Neural progenitor cell (in vitro differentiated cells): ENCODE results near the gene CDC37L1.

ENCODE experiments used
- EZH2 ChIP-seq: fragments of 200-600 bp; sonication (generic); IDR thresholded peaks from 2 replicates; pipeline ENCODE4 v1.6.1; 2017; ENCODE audit warnings: antibody characterized with exemption, mild to moderate bottlenecking, moderate library complexity
- TF ChIP-seq, protein P1 (sequence below): fragments of 200-600 bp; sonication (generic); IDR thresholded peaks from 2 replicates; pipeline ENCODE4 v1.5.1; 2017; ENCODE audit warnings: antibody characterized with exemption, mild to moderate bottlenecking

DNA sequence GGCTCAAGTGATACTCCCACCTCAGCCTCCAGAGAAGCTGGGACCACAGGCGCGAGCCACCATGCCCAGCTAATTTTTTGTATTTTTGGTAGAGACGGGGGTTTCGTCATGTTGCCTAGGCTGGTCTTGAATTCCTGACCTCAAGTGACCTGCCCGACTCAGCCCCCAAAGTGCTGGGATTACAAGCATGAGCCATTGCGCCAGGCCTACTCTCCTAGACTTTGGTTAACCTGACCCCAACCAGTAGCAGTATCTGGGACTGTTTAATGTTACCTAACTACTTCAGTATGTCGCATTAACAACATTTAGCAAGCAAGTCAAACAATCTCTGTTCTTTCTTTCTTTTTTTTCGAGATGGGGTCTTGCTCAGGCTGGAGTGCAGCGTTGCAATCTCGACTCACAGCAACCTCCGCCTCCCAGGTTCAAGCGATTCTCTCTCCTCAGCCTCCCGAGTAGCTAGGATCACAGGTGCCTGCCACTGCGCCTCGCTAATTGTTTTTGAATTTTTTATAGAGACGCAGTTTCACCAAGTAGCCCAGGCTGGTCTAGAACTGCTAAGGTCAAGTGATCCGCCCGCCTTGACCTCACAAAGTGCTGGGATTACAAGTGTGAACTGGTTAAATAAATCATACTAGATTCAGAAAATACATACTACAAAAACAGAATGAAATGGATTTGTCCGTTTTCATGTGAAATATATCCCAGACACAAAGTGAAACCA, 59.7 kb downstream of the CDC37L1 start:
- no peak for TF ChIP-seq EZH2
- TF ChIP-seq, protein P1, sequence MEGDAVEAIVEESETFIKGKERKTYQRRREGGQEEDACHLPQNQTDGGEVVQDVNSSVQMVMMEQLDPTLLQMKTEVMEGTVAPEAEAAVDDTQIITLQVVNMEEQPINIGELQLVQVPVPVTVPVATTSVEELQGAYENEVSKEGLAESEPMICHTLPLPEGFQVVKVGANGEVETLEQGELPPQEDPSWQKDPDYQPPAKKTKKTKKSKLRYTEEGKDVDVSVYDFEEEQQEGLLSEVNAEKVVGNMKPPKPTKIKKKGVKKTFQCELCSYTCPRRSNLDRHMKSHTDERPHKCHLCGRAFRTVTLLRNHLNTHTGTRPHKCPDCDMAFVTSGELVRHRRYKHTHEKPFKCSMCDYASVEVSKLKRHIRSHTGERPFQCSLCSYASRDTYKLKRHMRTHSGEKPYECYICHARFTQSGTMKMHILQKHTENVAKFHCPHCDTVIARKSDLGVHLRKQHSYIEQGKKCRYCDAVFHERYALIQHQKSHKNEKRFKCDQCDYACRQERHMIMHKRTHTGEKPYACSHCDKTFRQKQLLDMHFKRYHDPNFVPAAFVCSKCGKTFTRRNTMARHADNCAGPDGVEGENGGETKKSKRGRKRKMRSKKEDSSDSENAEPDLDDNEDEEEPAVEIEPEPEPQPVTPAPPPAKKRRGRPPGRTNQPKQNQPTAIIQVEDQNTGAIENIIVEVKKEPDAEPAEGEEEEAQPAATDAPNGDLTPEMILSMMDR = no peak
